ENCODE measurements around the gene LBX2. TPM values are rescaled to one million over a fixed set of nuclear protein-coding genes. Genes with fewer than 3 reads are reported as not detected.

The LBX2 gene
- polyA plus RNA-seq, 1 donor (not counting 4 experiments of a cell fraction or from before 2014, with no cell fraction given) = 0.09 TPM

GRCh38 chr2:74530239-74531187, 31.1 kb upstream of the LBX2 start:
- FAIRE-seq (no peak), DNase-seq (ENCODE audit: low read depth, low spot score) (no peak)
- Histone ChIP-seq H3K9ac (ENCODE audit: control insufficient read depth, extremely low read depth, insufficient read depth, low read length) (peak overlapping the region; percentile 98), H3K36me3 (ENCODE audit: control insufficient read depth in 2 of 2, extremely low read depth in 1 of 2, insufficient read depth in 2 of 2, low read length in 2 of 2) (peaks cover 25 to 33% of the 10 kb centered on the region in 2 experiments), H2AFZ (ENCODE audit: control insufficient read depth, low read length) (peak overlapping the region; percentile 75), H3K4me1 (ENCODE audit: control insufficient read depth, extremely low read depth, insufficient read depth, low read length) (peaks cover 32% of the 10 kb centered on the region), H4K20me1 (ENCODE audit: control insufficient read depth, extremely low read depth, insufficient read depth, low read length) (no peaks in the 10 kb centered on the region), H3K27ac (ENCODE audit: control insufficient read depth, insufficient read depth, low read length) (peak overlapping the region; percentile 92), H3K27me3 (ENCODE audit: control insufficient read depth, extremely low read depth, insufficient read depth, low read length) (no peaks in the 10 kb centered on the region), H3K9me1 (ENCODE audit: control insufficient read depth, extremely low read depth, insufficient read depth, low read length) (no peaks in the 10 kb centered on the region), H3K4me3 (ENCODE audit: control insufficient read depth in 2 of 3, extremely low read depth in 1 of 3, insufficient read depth in 2 of 3, low read depth in 1 of 3, low read length in 3 of 3) (peak overlapping the region; percentile 73 to 93 (median 86)), H3K79me2 (ENCODE audit: control insufficient read depth, insufficient read depth, low read length) (peaks cover 36% of the 10 kb centered on the region), H3K9me3 (ENCODE audit: control insufficient read depth, low read depth, low read length) (no peaks in the 10 kb centered on the region), H3K4me2 (ENCODE audit: control insufficient read depth, extremely low read depth, insufficient read depth, low read depth, low read length) (peak overlapping the region; percentile 80)
- dilution Hi-C loops (cut with MboI; ENCODE audit: extremely low pct_ligation_motif_present, low sequenced_read_pairs) = no loop called here
- TF ChIP-seq EZH2 (IDR thresholded peaks at IDR 0.05; ENCODE audit: low read length) (no peak), CTCF (optimal IDR thresholded peaks at IDR 0.05 in 1 of 3, IDR thresholded peaks at IDR 0.05 in 1 of 3, conservative IDR thresholded peaks at IDR 0.05 in 1 of 3; ENCODE audit: extremely low read depth in 1 of 3, insufficient read depth in 2 of 3, low read length in 3 of 3) (no peak)

GRCh38 chr2:74529357-74530238, 30.2 kb upstream of the LBX2 start, which contains the start of the genes AUP1 and HTRA2:
Gene AUP1 (minus strand): TSS chr2:74529706. CDS start chr2:74529629, 77 bp downstream.
Gene HTRA2 (plus strand): TSS chr2:74529933. CDS start chr2:74530007, 74 bp downstream.
- no peak for FAIRE-seq

More at GRCh38 chr2:74529357-74530238, 30.2 kb upstream of the LBX2 start, which contains the start of the genes AUP1 and HTRA2:
- H2AFZ ChIP-seq (ENCODE audit: control insufficient read depth, low read length) = peak within 1 kb of the TSS; percentile 95
- H3K9me1 ChIP-seq (ENCODE audit: control insufficient read depth, extremely low read depth, insufficient read depth, low read length) = no peaks in the 10 kb centered on the region
- dilution Hi-C loops (cut with MboI; ENCODE audit: extremely low pct_ligation_motif_present, low sequenced_read_pairs) = no loop called here
- H3K4me3 ChIP-seq (ENCODE audit: control insufficient read depth in 2 of 3, extremely low read depth in 1 of 3, insufficient read depth in 2 of 3, low read depth in 1 of 3, low read length in 3 of 3) = peak within 1 kb of the TSS; percentile 73 to 93 (median 86)
- peak within 1 kb of the TSS; percentile 80 for H3K4me2 ChIP-seq (ENCODE audit: control insufficient read depth, extremely low read depth, insufficient read depth, low read depth, low read length)
- peaks cover 36% of the 10 kb centered on the region for H3K79me2 ChIP-seq (ENCODE audit: control insufficient read depth, insufficient read depth, low read length)
- no peaks in the 10 kb centered on the region for H3K9me3 ChIP-seq (ENCODE audit: control insufficient read depth, low read depth, low read length)
- peaks cover 36% of the 10 kb centered on the region for H3K4me1 ChIP-seq (ENCODE audit: control insufficient read depth, extremely low read depth, insufficient read depth, low read length)
- H3K27ac ChIP-seq (ENCODE audit: control insufficient read depth, insufficient read depth, low read length) = peak within 1 kb of the TSS; percentile 92
- peak; percentile 86 for DNase-seq (ENCODE audit: low read depth, low spot score)
- no peak for TF ChIP-seq CTCF (optimal IDR thresholded peaks at IDR 0.05 in 1 of 3, IDR thresholded peaks at IDR 0.05 in 1 of 3, conservative IDR thresholded peaks at IDR 0.05 in 1 of 3; ENCODE audit: extremely low read depth in 1 of 3, insufficient read depth in 2 of 3, low read length in 3 of 3)
- H3K27me3 ChIP-seq (ENCODE audit: control insufficient read depth, extremely low read depth, insufficient read depth, low read length) = no peaks in the 10 kb centered on the region
- H4K20me1 ChIP-seq (ENCODE audit: control insufficient read depth, extremely low read depth, insufficient read depth, low read length) = no peaks in the 10 kb centered on the region
- H3K36me3 ChIP-seq (ENCODE audit: control insufficient read depth in 2 of 2, extremely low read depth in 1 of 2, insufficient read depth in 2 of 2, low read length in 2 of 2) = peaks cover 25 to 35% of the 10 kb centered on the region in 2 experiments
- H3K9ac ChIP-seq (ENCODE audit: control insufficient read depth, extremely low read depth, insufficient read depth, low read length) = peak within 1 kb of the TSS; percentile 98

Measured in keratinocyte (primary cell).